K562 (cell line): ENCODE results near the gene THSD8. TPM values are rescaled to one million over a fixed set of nuclear protein-coding genes. Genes with fewer than 3 reads are reported as not detected.

Experiments used
- ATAC-seq: fragments of 200-7000 bp; cut with Tn5 transposase; 3 replicates; pipeline ENCODE4 v1.9.1; 2020; ENCODE audit warnings: moderate library complexity
- BruUV-seq: library from RNA; stranded (reverse); fragments of 400-500 nt; replicated peaks from 2 replicates; lab custom pipeline; 2021; lab: Mats Ljungman, UMichigan
- CTCF ChIA-PET: fragments of 300-600 bp; formaldehyde crosslinking; extraction: SDS; loops from one replicate; lab custom pipeline; 2021; ENCODE audit warnings: low intra/inter-chr PET ratio; lab: Yijun Ruan, JAX
- POLR2A ChIA-PET: fragments of 300-600, 350-650 bp; sonication (Branson Sonifier 250); formaldehyde crosslinking; extraction: SDS; loops from one replicate; lab custom pipeline; 2021; ENCODE audit warnings: antibody characterized with exemption, inconsistent platforms; lab: Yijun Ruan, JAX
- DNase-seq, 4 experiments: peaks; one replicate each; pipeline versions ENCODE4 v3.0.0 to v3.0.0-alpha.2; 2011 to 2018; ENCODE audit warnings: low spot score in 3 of 4, mixed read lengths in 3 of 4; ENCODE audit errors: extremely low read depth in 1 of 4
- FAIRE-seq: peaks from 2 replicates; lab custom pipeline; 2011; peaks lifted over from hg19 to GRCh38; lab: Jason Lieb, UNC
- H2AFZ ChIP-seq: 2 replicates; pipeline ENCODE4 v1.6.0; 2011; ENCODE audit warnings: low read depth, low read length, control low read depth, inconsistent platforms
- H3K27ac ChIP-seq: fragments of 200-600 bp; 3 replicates; pipeline ENCODE4 v1.8.0; 2011; ENCODE audit warnings: low read depth, mild to moderate bottlenecking, control low read depth, inconsistent platforms, low read length, moderate library complexity, mixed read lengths; ENCODE audit errors: extremely low read depth
- H3K27me3 ChIP-seq, 2 experiments: fragments of 300-600 bp in 1 of 2; 2 replicates in 1 of 2; 3 replicates in 1 of 2; pipeline versions ENCODE4 v1.6.0 to v1.8.0; 2011; ENCODE audit warnings: inconsistent platforms in 2 of 2, low read length in 2 of 2, mild to moderate bottlenecking in 1 of 2, mixed read lengths in 1 of 2, moderate library complexity in 1 of 2; ENCODE audit not compliant: control insufficient read depth in 2 of 2, insufficient read depth in 2 of 2
- H3K36me3 ChIP-seq: fragments of 300-600 bp; 3 replicates; pipeline ENCODE4 v1.8.0; 2011; ENCODE audit warnings: mild to moderate bottlenecking, low read length, inconsistent platforms; ENCODE audit not compliant: control insufficient read depth, insufficient read depth
- H3K4me1 ChIP-seq, 2 experiments: fragments of 200-600 bp in 1 of 2; replicated peaks in 1 of 2; 2 replicates in 1 of 2; 3 replicates in 1 of 2; pipeline versions ENCODE4 v1.5.1 to v1.8.0; 2011; ENCODE audit warnings: inconsistent platforms in 2 of 2, low read length in 2 of 2, mild to moderate bottlenecking in 1 of 2, mixed read lengths in 1 of 2, moderate library complexity in 1 of 2; ENCODE audit not compliant: control insufficient read depth in 2 of 2, insufficient read depth in 2 of 2
- H3K4me2 ChIP-seq: 2 replicates; pipeline ENCODE4 v1.6.1; 2011; ENCODE audit warnings: low read length, control low read depth, inconsistent platforms, mixed read lengths; ENCODE audit not compliant: insufficient read depth
- H3K4me3 ChIP-seq: fragments of 200-600 bp; sonication (generic), shearing (Covaris generic); 2 replicates; pipeline ENCODE4 v1.5.1; 2016; ENCODE audit warnings: control low read depth, inconsistent platforms
- H3K79me2 ChIP-seq: fragments of 200-600 bp; 3 replicates; pipeline ENCODE4 v1.8.0; 2011; ENCODE audit warnings: low read length, inconsistent platforms; ENCODE audit not compliant: control insufficient read depth, insufficient read depth
- H3K9ac ChIP-seq, 2 experiments: 2 replicates each; pipeline versions ENCODE4 v1.6.0 to v1.6.1; 2011; ENCODE audit warnings: low read depth in 2 of 2, low read length in 2 of 2, control low read depth in 1 of 2, inconsistent platforms in 1 of 2, mild to moderate bottlenecking in 1 of 2, mixed read lengths in 1 of 2; ENCODE audit not compliant: insufficient read depth in 1 of 2
- H3K9me1 ChIP-seq: one replicate; pipeline ENCODE4 v1.6.0; 2011; ENCODE audit warnings: inconsistent platforms, mild to moderate bottlenecking, low read length, moderate library complexity; ENCODE audit not compliant: control insufficient read depth, insufficient read depth
- H3K9me3 ChIP-seq: replicated peaks from 2 replicates; pipeline ENCODE4 v1.5.1; 2011; ENCODE audit warnings: low read depth, low read length, inconsistent platforms; ENCODE audit not compliant: control insufficient read depth, insufficient read depth
- H4K20me1 ChIP-seq: replicated peaks from 2 replicates; pipeline ENCODE4 v1.6.1; 2011; ENCODE audit warnings: low read length, inconsistent platforms, mixed read lengths; ENCODE audit not compliant: control insufficient read depth, insufficient read depth
- CLOCK ChIP-seq: fragments of 250-450 bp; sonication (Bioruptor Pico); IDR thresholded peaks from 2 replicates; pipeline ENCODE4 v1.4.0; 2020; ENCODE audit warnings: mild to moderate bottlenecking, moderate library complexity, borderline replicate concordance
- CSDE1 ChIP-seq, 2 experiments: fragments of 450-650 bp; IDR thresholded peaks; 2 replicates each; pipeline ENCODE4 v1.6.1; 2016; ENCODE audit warnings: mild to moderate bottlenecking in 1 of 2
- DACH1 ChIP-seq: fragments of 450-650 bp; IDR thresholded peaks from 2 replicates; pipeline ENCODE4 v1.6.1; 2018; ENCODE audit not compliant: partially characterized antibody
- ETV1 ChIP-seq: fragments of 450-650 bp; conservative IDR thresholded peaks from 2 replicates; pipeline ENCODE4 v1.6.1; 2016; ENCODE audit warnings: missing genetic modification characterization, control low read depth, low read depth, missing compliant biosample characterization
- GABPA ChIP-seq: fragments of 200-800 bp; sonication (Bioruptor generic); conservative IDR thresholded peaks from 2 replicates; pipeline ENCODE4 v1.6.1; 2016; ENCODE audit warnings: low read depth, missing genetic modification characterization, missing compliant biosample characterization
- LARP7 ChIP-seq: fragments of 450-650 bp; IDR thresholded peaks from 2 replicates; pipeline ENCODE4 v1.6.1; 2016
- MAZ ChIP-seq, 2 experiments: fragments of 450-650 bp in 1 of 2; sonication (generic) in 1 of 2; formaldehyde crosslinking; IDR thresholded peaks in 1 of 2; conservative IDR thresholded peaks in 1 of 2; 2 replicates each; pipeline versions ENCODE4 v1.4.0 to v1.5.0; 2020; ENCODE audit warnings: mild to moderate bottlenecking in 1 of 2, missing genetic modification reagents in 1 of 2
- MEF2A ChIP-seq: IDR thresholded peaks from 2 replicates; pipeline ENCODE4 v1.6.1; 2011; ENCODE audit warnings: low read depth, mild to moderate bottlenecking, low read length, moderate library complexity; ENCODE audit not compliant: control insufficient read depth
- NBN ChIP-seq: fragments of 450-650 bp; IDR thresholded peaks from 2 replicates; pipeline ENCODE4 v1.6.1; 2016; ENCODE audit warnings: low read depth, mild to moderate bottlenecking
- PKNOX1 ChIP-seq: fragments of 450-650 bp; IDR thresholded peaks from 2 replicates; pipeline ENCODE4 v1.6.1; 2016
- POLR2AphosphoS2 ChIP-seq: IDR thresholded peaks from 2 replicates; pipeline ENCODE4 v1.6.1; 2012; ENCODE audit warnings: low read length, improper control_type of control experiment
- RBM14 ChIP-seq: fragments of 200-400 bp; formaldehyde crosslinking; IDR thresholded peaks from 2 replicates; pipeline ENCODE4 v1.6.1; 2018; ENCODE audit warnings: low read depth, mild to moderate bottlenecking, low read length, moderate library complexity, borderline replicate concordance; ENCODE audit not compliant: insufficient read depth
- RFX7 ChIP-seq: fragments of 250-450 bp; sonication (Bioruptor Pico); IDR thresholded peaks from 2 replicates; pipeline ENCODE4 v1.5.1; 2021; ENCODE audit warnings: mild to moderate bottlenecking
- U2AF1 ChIP-seq: fragments of 200-400 bp; formaldehyde crosslinking; optimal IDR thresholded peaks from 2 replicates; pipeline ENCODE3; 2017; ENCODE audit warnings: mild to moderate bottlenecking, low read depth, low read length, moderate library complexity
- ZBTB12 ChIP-seq: fragments of 250-450 bp; sonication (Bioruptor Pico); IDR thresholded peaks from 2 replicates; pipeline ENCODE4 v1.4.0; 2020
- ZNF3 ChIP-seq: fragments of 250-450 bp; sonication (Bioruptor Pico); IDR thresholded peaks from 2 replicates; pipeline ENCODE4 v1.5.0; 2021; ENCODE audit warnings: mild to moderate bottlenecking, moderate library complexity
- WGBS: fragments of 100-300 bp; shearing (Covaris generic); methylation state at CpG from one replicate; pipeline ENCODE4 v1.1.6; 2016; ENCODE audit warnings: low coverage, mixed read lengths; ENCODE audit not compliant: insufficient coverage; ENCODE audit errors: missing lambda C conversion rate; 5-methylcytosine and 5-hydroxymethylcytosine counted together
- in situ Hi-C: fragments of 300-500 bp; cut with MboI; formaldehyde crosslinking; loops from 4 replicates; pipeline ENCODE4 v1.15.0; 2018; ENCODE audit warnings: inconsistent platforms, mixed read lengths
- intact Hi-C: fragments of 100-400 bp; cut with micrococcal nuclease; formaldehyde crosslinking; loops from 2 replicates; pipeline ENCODE4 v1.14.2; 2022
- polyA plus RNA-seq, 8 experiments: library from polyadenylated mRNA; depleted of rRNA in 4 of 8; stranded (reverse) in 5 of 8; unstranded in 3 of 8; fragments of >200 nt; fragmentation: Nextera tagmentation in 2 of 8; fragmentation: Illumina TruSeq in 1 of 8; extraction: Ambion mirVana in 2 of 8; extraction: Trizol in 1 of 8; gene quantifications; 2 replicates each; pipeline versions ENCODE4 v1.2.1 to v1.2.3, GENCODE V29; 2011 to 2014; ENCODE audit warnings: inconsistent platforms in 1 of 8, missing spikeins in 1 of 8
- total RNA-seq, 7 experiments: library from RNA; depleted of rRNA in 6 of 7; stranded (reverse); fragments of >200 nt in 6 of 7; fragmentation: Illumina TruSeq in 2 of 7; extraction: Trizol in 2 of 7; gene quantifications; 2 replicates each; pipeline versions ENCODE4 v1.2.1 to v1.2.3, GENCODE V29; 2011 to 2021; ENCODE audit warnings: low replicate concordance in 1 of 7

THSD8 gene
- total and polyA plus RNA-seq, 9 of the 15 experiments (the other 6 are each of a cell fraction or from before 2014, with no cell fraction given) = 8.4 to 42.4 (median 19.9) TPM; not detected in 2

- peak; percentile 41 for TF ChIP-seq DACH1
- TF ChIP-seq, all 486 proteins: peak for 41
These were observed 22.5 kb upstream of the THSD8 start (continued) for GRCh38 chr19:12779162-12779993.

- DNase-seq (no peak), ATAC-seq (no peak), FAIRE-seq (peak; percentile 32)
- ChIA-PET CTCF (interaction anchor here (0.7 kb wide), 1 partner anchor 184 kb away, joined by 3 read pairs; no protein-coding TSS in a partner anchor), POLR2A (interaction anchor here (1.0 to 2.2 kb wide), 3 partner anchors 10 to 99 kb away, joined by 3 to 39 read pairs (median 4); partner anchors contain the start of genes DNASE2 and JUNB)
- H3K27me3 ChIP-seq = no peaks in the 10 kb centered on the region
- BruUV-seq = no TSS peak
- in situ Hi-C loops = no loop called here
- H4K20me1 ChIP-seq = no peaks in the 10 kb centered on the region
- H2AFZ ChIP-seq = peak overlapping the region; percentile 93
- H3K36me3 ChIP-seq = no peaks in the 10 kb centered on the region
- H3K4me3 ChIP-seq = peak overlapping the region; percentile 43
- no peaks in the 10 kb centered on the region for H3K9me3 ChIP-seq
- H3K79me2 ChIP-seq = no peaks in the 10 kb centered on the region
- peak overlapping the region; percentile 97 for H3K27ac ChIP-seq
- intact Hi-C loops = no loop called here
- peaks cover 63 to 80% of the 10 kb centered on the region in 2 experiments for H3K4me1 ChIP-seq
- peak overlapping the region; percentile 78 for H3K4me2 ChIP-seq
- H3K9me1 ChIP-seq = no peaks in the 10 kb centered on the region
- WGBS = 10% methylated on average over 12 of the region's 12 CpGs
- H3K9ac ChIP-seq = peak overlapping the region; percentile 72 to 91
- TF ChIP-seq MAZ (CRISPR knock-in tag; conservative IDR thresholded peaks at IDR 0.05 in 1 of 2, IDR thresholded peaks at IDR 0.05 in 1 of 2) (no peak), U2AF1 (no peak), RFX7 (CRISPR knock-in tag) (no peak), MEF2A (no peak), ZBTB12 (CRISPR knock-in tag) (no peak), ZNF3 (CRISPR knock-in tag) (peak; percentile 67; the same call in 1 of the 2 replicates), RBM14 (no peak), ETV1 (tag) (no peak), NBN (no peak), GABPA (no peak), CSDE1 (IDR thresholded peaks at IDR 0.05) (no peak), PKNOX1 (peak; percentile 84), LARP7 (peak; percentile 55; the same call in 1 of the 2 replicates), POLR2AphosphoS2 (no peak), CLOCK (CRISPR knock-in tag) (no peak)
These were observed 19.8 kb upstream of the THSD8 start for GRCh38 chr19:12782174-12782423.
